Measurements from ENCODE around the gene CLEC10A.
"Not testable (repeated sequence)": the region's sequence is repeated elsewhere in the genome, so short reads cannot be mapped to it uniquely, and the experiment has no call there.

The CLEC10A gene

DNA sequence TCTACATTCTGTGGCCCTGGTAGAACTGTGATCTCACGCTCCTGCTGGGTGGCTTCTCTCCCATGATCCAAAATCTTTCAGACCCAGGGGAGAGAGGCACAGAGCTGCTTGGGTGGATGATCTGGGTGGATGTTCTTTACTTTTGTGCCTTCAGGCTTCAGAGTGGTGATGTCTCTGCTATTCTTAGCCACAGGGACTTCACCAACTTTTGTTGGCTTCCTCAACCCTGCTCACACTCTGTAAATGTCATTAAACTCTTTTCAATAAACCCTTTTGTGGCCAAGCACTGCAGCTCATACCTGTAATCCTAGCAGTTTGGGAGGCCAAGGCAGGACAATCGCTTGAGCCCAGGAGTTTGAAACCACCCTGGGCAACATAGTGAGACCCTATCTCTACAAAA is 7.6 kb downstream of the CLEC10A start:
- DNase-seq (ENCODE audit: low read depth, low spot score) = no peak

DNA sequence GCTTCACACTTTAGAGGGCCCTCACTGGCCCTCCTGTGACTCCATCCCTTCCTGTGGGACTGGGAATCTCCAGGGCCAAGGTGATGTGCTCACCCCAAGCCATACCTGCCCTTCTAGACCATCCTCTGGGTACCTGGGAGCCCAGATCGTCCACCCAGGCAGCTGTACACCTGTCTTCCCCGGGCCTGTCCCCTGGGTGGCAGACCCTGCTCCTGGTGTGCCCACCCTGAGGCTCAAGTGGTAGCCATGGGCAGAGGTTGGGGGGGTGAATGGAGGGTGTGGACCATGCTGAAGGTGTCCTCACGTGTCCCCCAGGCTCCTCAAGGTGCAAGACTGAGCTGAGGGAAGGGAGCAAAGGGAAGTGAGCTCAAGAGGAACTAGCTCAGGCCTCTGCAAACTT is 9.3 kb downstream of the CLEC10A start:
- DNase-seq (ENCODE audit: low read depth, low spot score) = no peak

DNA sequence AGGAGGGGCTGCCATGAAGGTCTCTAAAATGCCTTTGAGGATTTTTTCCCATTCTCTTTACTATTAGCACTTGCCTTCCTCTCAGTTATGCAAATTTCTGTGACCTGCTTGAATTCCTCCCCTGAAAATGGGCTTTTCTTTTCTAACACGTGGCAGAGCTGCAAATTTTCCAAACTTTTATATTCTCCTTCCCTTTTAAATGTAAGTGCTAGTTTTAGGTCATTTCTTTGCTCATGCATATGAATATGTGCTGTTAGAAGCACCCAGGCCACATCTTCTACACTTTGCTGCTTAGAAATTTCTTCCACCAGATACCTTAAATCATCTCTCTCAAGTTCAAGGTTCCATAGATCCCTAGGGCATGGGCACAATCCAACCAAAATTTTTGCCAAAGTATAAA is 11.8 kb downstream of the CLEC10A start:
- no peak for DNase-seq (ENCODE audit: low read depth, low spot score)

DNA sequence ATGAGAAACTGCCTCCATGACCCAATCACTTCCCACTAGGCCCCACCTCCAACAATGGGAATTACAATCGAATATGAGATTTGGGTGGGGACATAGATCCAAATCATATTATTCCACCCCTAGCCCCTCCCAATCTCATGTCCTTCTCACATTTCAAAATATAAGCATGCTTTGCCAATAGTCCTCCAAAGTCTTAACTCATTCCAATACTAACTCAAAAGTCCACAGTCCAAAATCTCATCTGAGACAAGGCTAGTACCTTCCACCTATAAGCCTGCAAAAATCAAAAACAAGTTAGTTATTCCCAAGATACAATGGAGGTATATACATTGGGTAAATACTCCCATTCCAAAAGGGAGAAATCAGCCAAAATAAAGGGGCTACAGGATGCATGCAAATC is 12.9 kb downstream of the CLEC10A start:
- DNase-seq (ENCODE audit: low read depth, low spot score) = no peak

DNA sequence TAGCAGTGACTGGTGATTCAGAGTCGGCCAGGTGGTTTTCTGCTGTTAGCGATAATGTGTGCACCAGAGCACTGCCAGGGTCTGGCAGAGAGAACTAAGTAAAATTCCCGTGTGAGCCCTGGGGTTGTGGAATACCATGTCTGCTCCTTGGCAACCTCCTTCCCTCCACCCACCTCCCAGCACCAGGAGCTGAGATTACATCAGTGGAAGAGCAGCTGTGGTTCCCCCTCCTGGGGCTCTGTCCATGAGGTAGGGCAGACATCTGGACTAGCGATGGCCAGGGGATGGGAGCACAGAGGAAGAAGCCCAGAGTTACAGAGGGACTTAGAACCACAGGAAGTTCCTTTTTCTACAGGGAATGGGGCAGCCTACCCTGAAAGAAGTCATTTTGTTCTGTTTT is 15.8 kb downstream of the CLEC10A start:
- DNase-seq (ENCODE audit: low read depth, low spot score) = no peak

DNA sequence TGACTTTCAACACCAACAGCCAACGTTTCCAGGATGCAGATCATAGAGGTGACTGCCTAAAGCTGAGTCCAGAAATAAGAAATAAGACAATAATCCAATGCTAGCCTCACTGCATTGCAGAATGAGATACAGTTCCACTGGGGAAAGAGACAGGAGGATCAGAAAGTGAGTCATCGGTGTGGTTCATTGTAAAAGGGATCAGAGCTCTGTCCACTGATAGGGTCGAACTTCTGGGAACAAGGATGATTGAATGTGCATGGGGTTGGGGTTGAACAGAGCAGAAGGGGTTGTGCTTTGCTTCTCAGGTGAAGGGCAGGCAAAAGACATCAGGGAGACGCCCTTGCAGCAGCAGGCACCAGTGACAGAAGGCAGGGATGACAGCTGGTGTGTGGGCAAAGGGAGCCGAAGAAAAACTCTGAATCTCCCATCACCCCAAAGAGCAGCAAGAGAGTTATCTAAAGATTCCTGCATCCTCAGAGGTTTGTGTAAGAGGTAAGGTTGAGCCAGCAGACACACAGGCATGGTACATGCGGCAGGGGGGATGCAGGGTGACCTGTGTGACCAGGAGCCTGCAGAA is 16.4 kb downstream of the CLEC10A start:
- no peak for DNase-seq (ENCODE audit: low read depth, low spot score)

DNA sequence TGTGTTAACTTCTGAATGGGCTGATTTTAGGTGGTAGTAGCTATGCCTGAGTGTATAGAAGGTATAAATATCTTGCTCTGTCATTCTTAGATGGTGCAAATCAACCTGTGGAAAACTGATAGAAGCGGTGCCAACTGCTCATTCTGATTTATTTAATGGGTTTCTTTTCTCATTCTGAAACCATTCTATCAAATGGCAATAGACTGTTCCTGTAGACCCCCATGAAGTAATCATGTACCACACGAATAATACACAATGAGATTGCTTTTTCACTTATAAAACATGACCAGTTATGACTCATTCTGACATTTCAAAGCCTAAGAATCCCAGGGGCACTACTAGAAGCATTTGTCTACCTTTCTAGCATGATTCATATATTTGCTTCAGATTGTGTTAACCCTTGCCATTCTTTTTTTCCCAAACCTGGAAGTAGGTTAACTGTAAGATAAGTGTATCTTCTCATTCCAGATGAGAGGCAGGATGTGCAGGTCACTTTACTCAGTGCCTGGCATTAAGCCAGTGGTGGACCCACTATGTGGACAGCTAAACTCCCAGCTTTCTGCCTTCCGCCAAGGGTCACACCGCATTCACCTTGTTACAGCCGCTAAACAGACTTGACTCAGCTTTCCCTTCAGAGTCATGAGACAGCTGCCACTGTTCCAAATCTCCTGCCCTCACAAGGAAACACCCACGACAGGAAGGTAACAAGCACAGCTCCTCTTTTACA is 19.7 kb downstream of the CLEC10A start:
- no peak for DNase-seq (ENCODE audit: low read depth, low spot score)

DNA sequence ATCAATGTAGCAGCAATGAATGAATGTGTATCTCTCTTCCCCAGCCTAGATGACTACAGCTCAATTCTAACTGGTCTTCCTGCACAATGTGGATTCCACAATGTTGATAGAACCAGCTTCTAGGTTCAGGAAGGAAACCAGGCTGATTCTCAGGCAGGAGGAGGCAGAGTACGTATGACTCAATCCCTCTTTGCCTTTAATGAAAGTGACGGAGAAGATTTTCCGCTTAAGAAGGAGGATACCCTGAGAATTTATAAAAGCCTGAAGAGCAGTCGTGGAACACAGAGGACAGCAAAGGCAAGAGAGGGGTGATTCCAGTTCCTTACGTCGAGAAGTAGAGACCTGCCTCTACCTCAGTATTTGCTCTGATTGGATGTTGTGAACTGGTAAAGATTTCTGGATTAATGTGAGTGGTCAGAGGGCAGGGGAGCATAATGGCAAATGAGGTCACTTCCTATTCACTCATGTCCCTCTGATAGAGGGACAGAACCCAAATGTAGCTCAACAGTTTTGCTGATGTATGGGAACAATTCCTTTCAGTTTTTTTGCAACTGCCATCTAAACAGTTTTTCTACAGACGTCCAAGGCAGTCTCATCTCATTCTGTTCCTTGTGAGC is 21.1 kb downstream of the CLEC10A start:
- DNase-seq (ENCODE audit: low read depth, low spot score) = no peak

DNA sequence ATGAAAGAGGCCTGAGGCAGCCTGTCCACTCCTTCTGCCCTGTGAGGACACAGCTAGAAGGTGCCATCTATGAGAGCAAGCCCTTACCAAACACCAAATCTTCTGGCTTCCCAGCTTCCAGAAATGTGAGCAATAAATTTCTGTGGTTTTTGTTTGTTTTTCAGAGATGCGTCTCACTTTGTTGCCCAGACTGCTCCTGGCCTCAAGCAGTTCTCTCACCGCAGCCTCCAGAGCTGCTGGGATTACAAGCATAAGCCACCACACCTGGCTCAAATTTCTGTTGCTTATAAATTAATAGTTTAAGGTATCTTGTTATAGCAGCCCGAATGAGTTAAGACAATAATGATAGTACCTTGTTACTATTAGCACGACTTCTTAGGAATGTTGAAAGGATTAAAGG is 23.7 kb downstream of the CLEC10A start:
- DNase-seq (ENCODE audit: low read depth, low spot score) = no peak

DNA sequence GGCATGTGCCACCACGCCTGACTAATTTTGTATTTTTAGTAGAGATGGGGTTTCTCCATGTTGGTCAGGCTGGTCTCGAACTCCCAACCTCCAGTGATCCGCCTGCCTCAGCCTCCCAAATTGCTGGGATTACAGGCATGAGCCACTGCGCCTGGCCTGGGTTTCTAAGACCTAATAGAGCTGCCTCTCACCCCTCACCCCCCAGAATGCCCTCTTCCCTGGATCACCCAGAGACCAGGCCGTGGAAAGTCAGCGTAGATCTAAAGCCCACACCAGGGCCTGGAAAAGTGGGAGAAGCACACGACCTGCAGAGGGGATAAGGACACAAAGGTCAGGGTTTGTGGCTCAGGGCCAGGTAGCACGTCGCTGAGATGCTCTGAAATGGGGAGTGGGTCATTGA is 29.5 kb downstream of the CLEC10A start:
- DNase-seq (ENCODE audit: low read depth, low spot score) = not testable (repeated sequence)

DNA sequence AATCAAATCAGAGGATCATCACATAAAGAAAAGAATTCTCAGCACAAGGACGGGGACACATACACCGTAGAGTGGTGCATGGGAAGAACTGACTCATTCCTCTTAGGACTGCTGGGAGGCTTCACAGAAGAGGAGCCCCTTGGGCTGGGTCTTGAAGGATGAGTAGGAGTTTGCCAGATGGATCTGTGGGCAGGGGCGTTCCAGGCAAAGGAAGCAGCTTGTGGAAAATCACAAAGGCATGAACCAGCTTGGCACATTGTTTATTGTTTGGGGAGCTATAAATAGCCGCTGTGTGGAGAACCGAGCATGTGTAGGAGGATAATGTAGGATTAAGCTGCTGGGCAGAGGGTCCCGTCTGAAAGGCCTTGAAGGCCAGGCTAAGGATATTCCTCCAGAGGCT is 31.1 kb downstream of the CLEC10A start:
- no peak for DNase-seq (ENCODE audit: low read depth, low spot score)

DNA sequence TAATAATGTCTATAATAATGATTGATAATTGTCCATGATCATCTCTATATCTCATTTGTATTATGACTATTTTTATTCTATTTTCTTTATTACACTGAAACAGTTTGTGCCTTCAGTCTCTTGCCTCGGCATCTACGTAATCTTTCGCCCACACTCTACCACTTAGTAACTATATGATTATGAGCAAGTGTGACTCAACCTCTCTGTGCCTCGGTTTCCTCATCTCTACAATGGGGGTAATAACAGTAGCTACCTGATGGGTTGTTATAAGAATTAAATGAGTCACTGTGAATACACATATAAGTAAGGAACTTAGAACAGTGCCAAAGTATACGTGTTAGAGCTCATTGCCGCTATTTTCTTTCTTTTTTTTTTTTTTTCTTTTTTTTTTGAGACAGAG is 32.5 kb downstream of the CLEC10A start:
- DNase-seq (ENCODE audit: low read depth, low spot score) = no peak

DNA sequence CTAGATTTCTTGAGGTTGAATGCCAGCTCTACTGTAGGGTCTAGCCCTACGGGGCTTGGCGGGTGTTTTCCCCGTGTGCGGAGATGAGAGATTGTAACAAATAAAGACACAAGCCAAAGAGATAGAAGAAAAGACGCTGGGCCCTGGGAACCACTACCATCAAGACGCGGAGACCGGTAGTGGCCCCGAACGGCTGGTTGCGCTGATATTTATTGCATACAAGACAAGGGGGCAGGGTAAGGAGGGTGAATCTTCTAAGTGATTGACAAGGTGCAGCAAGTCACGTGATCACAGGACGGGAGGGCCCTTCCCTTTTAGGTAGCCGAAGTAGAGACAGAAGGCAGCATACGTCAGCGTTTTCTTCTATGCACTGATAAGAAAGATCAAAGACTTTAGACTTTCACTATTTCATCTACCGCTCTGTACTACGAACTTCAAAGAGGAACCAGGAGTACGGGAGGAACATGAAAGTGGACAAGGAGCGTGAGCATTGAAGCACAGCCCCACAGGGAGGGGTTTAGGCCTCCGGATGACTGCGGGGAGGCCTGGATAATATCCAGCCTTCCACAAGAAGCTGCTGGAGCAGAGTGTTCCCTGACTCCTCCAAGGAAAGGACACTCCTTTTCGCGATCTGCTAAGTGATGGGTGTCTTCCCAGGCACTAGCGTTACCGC is 33.2 kb downstream of the CLEC10A start:
- DNase-seq (ENCODE audit: low read depth, low spot score) = peak; percentile 23

DNA sequence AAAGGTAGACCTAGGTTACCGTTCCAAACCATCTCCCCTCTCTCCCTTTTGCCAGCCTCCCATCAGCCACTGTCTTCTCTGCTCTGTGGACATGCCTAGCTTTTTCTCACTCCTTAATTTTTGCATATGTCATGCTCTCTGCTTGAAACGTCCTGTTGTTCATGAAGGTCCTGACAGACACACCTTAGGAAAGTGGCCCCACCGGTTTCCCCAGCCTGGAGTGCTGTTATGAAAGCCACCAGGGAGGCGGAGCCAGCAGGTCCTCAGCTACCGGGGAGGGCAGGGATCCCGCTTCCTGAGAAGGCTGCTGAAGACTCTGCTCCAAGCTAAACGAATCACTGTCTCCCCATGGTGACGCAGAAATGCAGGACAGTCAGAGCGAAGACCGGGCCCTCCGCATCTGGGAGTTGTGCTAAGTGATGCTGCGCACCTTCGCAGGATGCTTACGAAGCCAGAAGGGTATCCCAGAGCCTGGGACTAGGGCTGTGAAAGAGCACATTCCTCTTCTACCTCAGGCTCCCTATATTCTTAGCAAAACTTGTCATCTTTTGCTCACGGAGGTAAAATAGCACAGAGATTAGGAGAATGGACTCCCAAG is 33.8 kb downstream of the CLEC10A start:
- DNase-seq (ENCODE audit: low read depth, low spot score) = no peak

DNA sequence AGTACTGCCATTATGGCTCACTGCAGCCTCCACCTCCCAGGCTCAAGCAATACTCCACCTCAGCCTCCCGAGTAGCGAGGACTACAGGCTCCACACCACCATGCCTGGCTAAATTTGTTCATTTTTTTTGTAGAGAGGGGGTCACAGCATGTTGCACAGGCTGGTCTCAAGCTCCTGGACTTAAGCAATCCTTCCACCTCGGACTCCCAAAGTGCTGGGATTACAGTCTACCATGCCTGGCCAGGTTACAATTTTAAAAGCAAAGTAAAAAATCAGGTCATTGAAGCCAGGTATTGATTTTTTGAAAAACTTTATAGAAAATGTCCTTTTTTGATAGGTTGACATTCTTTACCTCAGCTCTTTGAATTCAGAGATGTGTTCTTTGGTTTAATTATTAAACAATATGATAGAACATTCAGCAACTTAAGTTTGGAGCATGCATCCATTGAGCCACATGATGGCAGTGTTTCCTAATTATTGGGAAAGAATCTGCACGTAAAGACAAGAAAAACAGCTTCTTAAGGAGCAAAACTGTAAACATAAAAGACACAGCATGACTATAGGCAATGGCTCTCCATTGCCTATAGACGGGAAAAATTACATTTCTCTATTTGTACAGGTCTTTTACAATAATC is 34.4 kb downstream of the CLEC10A start:
- DNase-seq (ENCODE audit: low read depth, low spot score) = no peak

DNA sequence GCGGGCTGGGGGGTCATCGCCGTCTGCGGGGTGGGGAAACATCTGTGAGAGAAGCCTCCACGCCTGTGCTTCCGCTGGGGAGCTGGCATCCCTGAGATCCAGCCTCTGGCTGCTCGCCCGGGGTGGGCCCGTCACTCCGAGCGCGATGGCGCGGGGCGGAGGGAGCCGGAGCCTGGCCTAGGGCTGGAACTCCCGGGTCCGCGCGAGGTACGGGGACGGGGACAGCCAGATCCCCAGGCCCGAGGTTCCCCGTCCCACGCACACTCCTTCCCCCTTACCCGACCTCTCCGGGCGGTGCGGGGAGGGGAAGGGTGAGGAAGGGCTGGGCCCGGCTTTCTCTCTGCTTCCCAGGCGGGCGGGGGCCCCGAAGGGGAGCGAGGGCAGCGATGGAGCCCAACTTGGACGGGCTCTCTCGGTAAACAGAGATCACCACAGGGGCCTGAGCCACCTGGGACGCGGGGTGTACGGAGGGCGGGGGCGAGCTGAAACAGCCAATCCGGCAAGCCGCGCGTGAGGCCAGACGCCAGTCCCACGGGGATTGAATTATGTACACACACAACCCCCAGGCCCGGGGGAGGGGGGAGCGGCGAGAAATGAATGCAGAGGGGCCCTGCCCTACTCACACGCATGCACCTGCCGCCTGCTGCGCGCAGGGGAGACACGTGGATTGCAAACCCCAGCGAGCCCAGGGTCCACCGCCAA is 36.4 kb downstream of the CLEC10A start, which contains the start of gene SLC16A11:
SLC16A11 (minus strand) TSS at position 596 of the 702 bp plus-strand sequence; CDS start at position 17, 579 bp downstream.
- DNase-seq (ENCODE audit: low read depth, low spot score) = no peak

DNA sequence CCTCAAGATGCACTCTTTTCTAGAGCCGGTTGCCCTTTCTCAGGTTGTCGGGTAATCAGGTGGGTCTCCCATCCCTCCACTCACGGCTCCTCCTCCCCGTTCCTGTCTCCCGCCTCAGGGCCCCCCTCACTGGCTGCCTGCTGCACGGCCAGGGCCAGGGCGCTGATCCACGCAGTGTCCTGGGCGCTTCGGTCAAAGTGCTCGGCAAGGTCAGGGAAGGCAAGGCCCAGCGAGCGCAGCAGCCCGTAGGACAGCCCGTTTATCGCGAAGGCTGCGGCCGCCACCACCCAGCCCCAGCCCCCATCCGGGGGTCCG is 36.9 kb downstream of the CLEC10A start:
- no peak for DNase-seq (ENCODE audit: low read depth, low spot score)

DNA sequence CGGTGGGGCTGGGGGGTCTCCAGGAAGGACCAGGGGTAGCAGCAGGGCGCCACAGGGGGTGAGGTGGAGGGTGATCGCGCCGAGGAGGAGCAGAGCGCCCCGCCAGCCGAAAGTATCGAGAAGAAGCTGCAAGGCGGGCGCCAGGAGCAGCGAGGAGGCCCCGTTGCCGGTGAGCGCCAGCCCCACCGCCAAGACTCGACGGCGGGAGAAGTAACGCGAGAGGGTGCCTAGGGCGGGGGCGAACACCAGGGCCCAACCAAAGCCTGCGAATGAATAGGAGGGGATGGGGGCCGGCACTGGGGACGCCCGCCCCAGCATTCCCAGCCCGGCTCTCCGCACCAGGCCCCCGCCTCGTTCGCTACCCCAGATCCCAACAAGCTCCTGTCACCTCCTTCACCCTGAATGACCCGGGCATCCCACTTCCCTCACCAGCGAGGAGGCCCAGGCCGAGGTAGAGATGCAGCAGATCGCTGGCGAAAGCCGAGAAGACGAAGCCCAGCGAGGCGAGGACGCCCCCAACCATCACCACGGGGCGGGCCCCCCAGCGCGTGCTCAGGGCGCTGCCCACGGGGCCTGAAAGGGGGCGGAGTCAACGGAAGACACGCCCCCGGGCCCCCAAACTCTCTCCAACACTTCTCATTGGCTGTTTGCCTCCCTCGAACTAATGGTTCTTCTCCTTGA is 37.4 kb downstream of the CLEC10A start:
- DNase-seq (ENCODE audit: low read depth, low spot score) = no peak

DNA sequence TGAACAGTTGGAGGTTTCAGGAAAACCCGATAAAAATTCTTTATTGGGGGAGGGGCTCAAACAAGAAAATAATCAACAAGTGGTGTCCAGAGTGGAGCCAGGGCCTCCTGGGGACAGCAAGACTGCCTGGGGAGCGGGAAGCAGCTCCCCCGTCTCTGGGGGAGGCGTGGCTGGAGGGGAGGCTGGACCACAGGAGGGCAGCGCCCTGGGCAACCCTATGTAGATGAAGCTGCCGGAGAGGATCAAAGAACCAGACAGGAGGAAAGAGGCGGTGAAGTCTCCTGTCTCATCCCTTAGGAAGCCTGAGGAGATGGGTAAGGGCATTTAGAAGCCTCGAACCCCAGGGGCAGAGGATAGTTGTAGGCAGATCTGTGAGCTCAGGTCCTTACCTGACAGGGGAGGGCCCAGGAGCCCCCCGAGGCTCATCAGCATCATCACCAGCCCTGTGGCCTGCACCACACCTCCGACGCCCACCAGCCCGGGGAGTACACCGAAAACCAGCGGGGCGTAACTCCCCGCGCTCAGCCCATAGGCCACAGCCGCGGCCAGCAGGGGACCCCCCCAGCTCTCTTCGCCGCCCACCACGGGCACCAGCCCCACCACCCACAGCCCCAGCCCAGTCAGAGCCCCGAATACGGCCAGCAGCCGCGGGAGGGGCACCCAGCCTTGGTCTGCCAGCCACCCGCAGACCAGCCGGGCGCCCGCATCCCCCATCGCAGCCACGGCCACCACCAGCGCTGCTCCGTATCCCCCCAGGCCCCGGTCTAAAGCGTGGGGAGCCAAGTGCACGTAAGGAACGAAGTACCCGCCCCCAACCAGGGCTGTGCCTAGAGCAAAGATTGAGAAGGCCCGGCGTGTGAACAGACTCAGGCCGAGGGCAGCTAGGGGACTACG is 38.2 kb downstream of the CLEC10A start:
- DNase-seq (ENCODE audit: low read depth, low spot score) = no peak

DNA sequence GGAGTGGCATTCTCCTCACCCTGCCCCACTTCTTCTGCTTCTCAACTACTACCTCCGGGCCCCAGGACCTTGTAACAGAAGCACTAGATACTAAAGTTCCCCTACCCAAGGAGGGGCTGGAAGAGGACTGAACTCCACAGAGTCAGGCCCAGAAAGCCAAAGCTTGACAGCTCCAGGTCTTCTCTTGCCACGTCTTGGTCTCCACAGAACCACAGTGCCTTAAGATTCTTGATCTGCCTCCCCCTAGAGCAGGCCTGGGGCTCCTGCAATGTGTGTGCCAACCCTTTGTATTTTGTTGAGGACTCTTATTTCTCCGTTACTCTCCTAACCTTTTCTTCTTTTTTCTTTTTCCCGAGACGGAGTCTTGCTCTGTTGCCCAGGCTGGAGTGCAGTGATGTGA is 40.2 kb downstream of the CLEC10A start:
- no peak for DNase-seq (ENCODE audit: low read depth, low spot score)
